ENCODE results near the gene IFI30.

- TF ChIP-seq CTCF (IDR thresholded peaks at IDR 0.05) (no peak), ZFX (IDR thresholded peaks at IDR 0.05; ENCODE audit: borderline replicate concordance) (no peak)
Measured at GRCh38 chr19:18172331-18173053, 1.1 kb upstream of the IFI30 start.

All from 22Rv1 (cell line).